SJSA1 (cell line): ENCODE results near the gene GATC. TPM values are rescaled to one million over a fixed set of nuclear protein-coding genes. Genes with fewer than 3 reads are reported as not detected.
"Not testable (repeated sequence)": the region's sequence is repeated elsewhere in the genome, so short reads cannot be mapped to it uniquely, and the experiment has no call there.

Source experiments
- DNase-seq, 2 experiments: peaks; one replicate each; pipeline ENCODE4 v3.0.0-alpha.2; 2015 to 2020; ENCODE audit warnings: low spot score in 2 of 2, low read depth in 1 of 2
- H3K27ac ChIP-seq: fragments of 250-450 bp; sonication (Bioruptor Pico); 2 replicates; pipeline ENCODE4 v1.5.1; 2020; ENCODE audit warnings: mild to moderate bottlenecking, moderate library complexity
- H3K27me3 ChIP-seq: fragments of 250-450 bp; sonication (Bioruptor Pico); replicated peaks from 2 replicates; pipeline ENCODE4 v1.5.1; 2020; ENCODE audit warnings: mild to moderate bottlenecking, moderate library complexity
- H3K36me3 ChIP-seq: fragments of 250-450 bp; sonication (Bioruptor Pico); 2 replicates; pipeline ENCODE4 v1.5.1; 2020; ENCODE audit warnings: mild to moderate bottlenecking
- H3K4me1 ChIP-seq: fragments of 250-450 bp; sonication (Bioruptor Pico); replicated peaks from 2 replicates; pipeline ENCODE4 v1.6.1; 2021; ENCODE audit warnings: mild to moderate bottlenecking
- H3K4me3 ChIP-seq: fragments of 250-450 bp; sonication (Bioruptor Pico); 2 replicates; pipeline ENCODE4 v1.5.1; 2020; ENCODE audit warnings: mild to moderate bottlenecking
- H3K9me3 ChIP-seq: fragments of 250-450 bp; sonication (Bioruptor Pico); replicated peaks from 2 replicates; pipeline ENCODE4 v1.5.1; 2020; ENCODE audit warnings: mild to moderate bottlenecking
- total RNA-seq: library from RNA; depleted of rRNA; stranded (reverse); fragments of >200 nt; shearing (Covaris generic); gene quantifications from 2 replicates; pipeline ENCODE4 v1.2.3, GENCODE V29; 2014

GATC gene
- total RNA-seq, 1 experiment from 2014 or later: 20.2 TPM

DNA sequence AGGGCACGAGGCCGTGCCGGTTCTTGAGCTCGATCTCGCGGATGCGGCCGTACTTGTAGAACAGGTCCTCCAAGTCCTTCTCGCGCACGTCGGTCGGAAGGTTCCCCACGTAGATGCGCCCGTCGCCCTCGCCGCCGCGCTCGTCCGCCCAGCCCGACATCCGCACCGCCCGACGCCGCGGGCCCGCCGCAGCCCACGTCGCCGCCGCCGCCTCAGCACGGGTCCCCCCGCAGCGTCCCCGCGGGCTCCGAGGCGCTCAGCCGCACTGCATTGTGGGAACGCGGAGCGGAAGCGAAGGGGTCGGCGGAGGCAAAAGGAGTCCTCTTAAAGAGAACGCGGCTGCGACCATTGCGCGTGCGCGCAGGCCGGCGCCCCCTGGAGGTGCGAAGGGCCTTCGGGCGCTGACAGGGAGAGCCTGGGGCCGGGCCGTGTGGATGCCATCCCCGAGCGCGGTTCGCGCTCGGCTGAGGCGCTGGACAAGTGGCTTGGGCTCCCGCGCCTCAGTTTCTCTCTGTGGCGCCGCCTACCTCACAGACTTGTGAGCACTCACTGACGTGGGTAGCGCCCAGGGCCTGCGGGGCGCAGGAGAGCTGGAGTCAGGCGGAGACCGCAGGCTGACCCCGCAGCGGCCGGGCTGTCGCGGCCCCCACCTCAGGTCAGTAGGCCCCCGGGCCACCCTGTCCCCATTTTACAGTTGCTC, 23.4 kb downstream of the GATC start, which contains the start of gene SRSF9:
Gene SRSF9, minus strand, starts transcription at position 299 of the 700 bp plus-strand sequence. Its CDS starts 139 bp downstream, at position 160.
- H3K4me3 ChIP-seq: peak within 1 kb of the TSS; percentile 100
- DNase-seq: peak; percentile 90 to 95
- H3K9me3 ChIP-seq: no peaks in the 10 kb centered on the region
- no peaks in the 10 kb centered on the region for H3K27me3 ChIP-seq
- H3K36me3 ChIP-seq: peaks cover 45% of the 10 kb centered on the region
- H3K27ac ChIP-seq: peak within 1 kb of the TSS; percentile 65
- peaks cover 11% of the 10 kb centered on the region for H3K4me1 ChIP-seq

DNA sequence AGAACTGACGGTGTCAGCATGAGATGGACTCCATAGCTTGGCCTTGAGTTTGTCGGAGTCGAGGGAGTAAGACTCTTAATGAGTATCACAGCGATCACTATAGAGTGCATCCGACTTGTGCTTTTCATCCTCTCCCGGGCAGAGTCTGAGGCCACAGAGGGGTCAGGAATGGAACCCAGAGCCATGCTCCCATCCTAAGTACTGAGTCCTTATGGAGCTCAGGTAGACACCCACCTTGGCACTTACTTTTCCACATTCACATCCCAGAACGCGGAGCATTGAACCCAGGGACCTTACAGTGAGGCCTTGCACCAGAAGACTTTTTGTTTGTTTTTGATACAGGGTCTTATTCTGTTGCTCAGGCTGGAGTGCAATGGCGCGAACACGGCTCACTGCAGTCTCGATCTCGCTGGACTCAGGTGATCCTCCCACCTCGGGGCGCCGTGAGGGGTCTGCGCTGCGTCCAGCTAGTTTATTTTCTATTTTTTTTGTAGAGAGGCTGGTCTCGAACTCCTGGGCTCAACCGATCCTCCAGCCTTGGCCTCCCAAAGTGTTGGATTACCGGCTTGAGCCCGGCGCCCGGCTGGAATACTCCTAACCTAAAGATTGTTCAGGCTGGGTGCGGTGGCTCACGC, 24.0 kb downstream of the GATC start:
- H3K4me3 ChIP-seq: peak overlapping the region; percentile 100
- H3K27ac ChIP-seq: no peak overlapping the region
- no peak for DNase-seq
- H3K36me3 ChIP-seq: peaks cover 38% of the 10 kb centered on the region
- peaks cover 11% of the 10 kb centered on the region for H3K4me1 ChIP-seq
- H3K9me3 ChIP-seq: no peaks in the 10 kb centered on the region
- H3K27me3 ChIP-seq: no peaks in the 10 kb centered on the region

DNA sequence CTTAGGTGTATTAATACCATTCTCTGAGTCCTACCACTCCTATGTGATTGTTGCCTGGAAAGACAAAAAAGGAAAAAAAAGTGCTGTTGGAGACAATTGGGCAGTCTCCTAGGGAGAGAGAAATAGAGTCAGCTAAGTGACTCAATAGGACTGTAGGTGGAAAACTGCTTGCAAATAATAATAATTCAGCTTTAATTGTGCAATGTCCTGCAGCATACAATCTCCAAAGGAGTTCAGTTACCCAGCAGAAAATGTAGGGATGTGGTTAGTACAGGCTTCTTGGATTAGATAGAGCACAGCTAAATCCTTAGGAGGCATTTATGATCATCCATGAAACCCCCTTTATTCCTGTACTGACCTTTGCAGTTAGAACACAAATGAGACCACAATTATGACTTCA, 26.3 kb downstream of the GATC start:
- no peak for DNase-seq
- no peak overlapping the region for H3K4me3 ChIP-seq
- no peaks in the 10 kb centered on the region for H3K9me3 ChIP-seq
- peaks cover 16% of the 10 kb centered on the region for H3K36me3 ChIP-seq
- H3K27me3 ChIP-seq: no peaks in the 10 kb centered on the region
- no peak overlapping the region for H3K27ac ChIP-seq
- H3K4me1 ChIP-seq: peaks cover 11% of the 10 kb centered on the region

DNA sequence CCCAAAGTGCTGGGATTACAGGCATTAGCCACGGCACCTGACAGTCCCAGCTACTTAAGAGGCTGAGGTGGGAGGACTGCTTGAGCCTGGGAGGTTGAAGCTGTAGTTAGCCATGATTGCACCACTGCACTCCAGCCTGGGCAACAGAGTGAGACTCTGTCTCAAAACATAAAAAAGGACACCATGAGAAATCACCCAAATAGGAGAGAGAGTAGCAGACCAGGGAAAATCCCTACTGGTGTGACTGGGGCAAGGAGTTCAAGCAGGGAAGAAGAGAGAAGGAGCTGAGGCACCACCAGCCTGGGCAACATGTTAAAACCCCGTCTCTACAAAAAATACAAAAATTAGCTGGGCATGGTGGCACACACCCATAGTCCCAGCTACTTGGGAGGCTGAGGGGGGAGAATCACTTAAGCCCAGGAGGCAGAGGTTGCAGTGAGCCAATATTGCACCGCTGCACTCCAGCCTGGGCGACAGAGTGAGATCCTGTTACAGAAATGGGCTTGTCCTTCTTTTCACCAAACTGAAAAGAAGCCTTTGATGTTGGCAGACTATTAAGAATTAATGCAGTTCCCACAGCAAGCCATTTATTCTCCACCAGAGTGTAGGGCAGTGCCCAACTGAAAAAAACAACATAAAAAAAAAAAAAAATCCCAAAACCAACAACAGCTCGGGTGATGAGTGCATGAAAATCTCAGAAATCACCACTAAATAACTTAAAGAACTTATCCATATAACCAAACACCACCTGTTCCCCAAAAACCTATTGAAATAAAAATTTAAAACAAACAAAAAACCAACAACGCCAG, 27.8 kb downstream of the GATC start:
- Histone ChIP-seq H3K27me3 (no peaks in the 10 kb centered on the region), H3K36me3 (peaks cover 8% of the 10 kb centered on the region), H3K4me3 (no peak overlapping the region), H3K4me1 (peaks cover 11% of the 10 kb centered on the region), H3K27ac (no peak overlapping the region), H3K9me3 (no peaks in the 10 kb centered on the region)
- no peak for DNase-seq

DNA sequence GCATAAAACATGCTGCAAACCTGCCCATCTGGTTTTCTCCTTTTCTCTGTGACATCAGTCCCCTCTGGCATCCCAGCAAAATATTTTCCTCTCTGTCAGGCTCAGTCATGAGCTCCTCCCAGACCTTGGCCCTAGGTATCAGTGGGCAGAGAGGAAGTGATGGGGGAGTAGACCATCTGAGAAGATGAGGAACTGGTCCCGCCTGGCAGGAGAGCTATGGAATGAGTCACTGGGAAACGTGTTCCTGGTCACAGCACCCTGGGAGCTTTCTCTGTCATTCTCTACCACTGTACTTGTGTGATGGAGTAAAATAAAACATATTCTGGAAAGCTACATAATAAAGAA, 28.3 kb downstream of the GATC start:
- H3K36me3 ChIP-seq: peaks cover 4% of the 10 kb centered on the region
- peaks cover 11% of the 10 kb centered on the region for H3K4me1 ChIP-seq
- H3K27me3 ChIP-seq: no peaks in the 10 kb centered on the region
- no peaks in the 10 kb centered on the region for H3K9me3 ChIP-seq
- H3K27ac ChIP-seq: no peak overlapping the region
- DNase-seq: no peak
- H3K4me3 ChIP-seq: no peak overlapping the region

DNA sequence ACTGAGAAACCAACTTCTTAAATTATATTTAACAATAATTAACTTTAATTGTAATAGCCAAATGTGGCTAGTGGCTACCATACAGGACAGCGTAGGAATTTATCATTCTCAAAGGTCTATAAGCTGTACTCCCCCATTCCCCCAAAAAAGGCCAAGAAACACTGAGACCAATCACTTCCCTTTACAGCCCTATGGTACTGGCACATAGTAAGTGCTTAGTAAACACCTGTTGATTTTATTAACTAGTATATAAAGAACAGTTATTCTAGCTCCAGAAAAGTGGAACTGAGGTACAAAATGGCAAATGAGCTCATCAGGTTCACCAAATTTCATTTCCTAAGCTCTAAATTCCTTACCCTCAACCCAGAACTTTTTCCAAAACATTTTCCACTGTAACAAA, 29.4 kb downstream of the GATC start:
- Histone ChIP-seq H3K9me3 (no peaks in the 10 kb centered on the region), H3K4me1 (peaks cover 1% of the 10 kb centered on the region), H3K27me3 (no peaks in the 10 kb centered on the region), H3K36me3 (no peaks in the 10 kb centered on the region), H3K4me3 (no peak overlapping the region), H3K27ac (no peak overlapping the region)
- no peak for DNase-seq

DNA sequence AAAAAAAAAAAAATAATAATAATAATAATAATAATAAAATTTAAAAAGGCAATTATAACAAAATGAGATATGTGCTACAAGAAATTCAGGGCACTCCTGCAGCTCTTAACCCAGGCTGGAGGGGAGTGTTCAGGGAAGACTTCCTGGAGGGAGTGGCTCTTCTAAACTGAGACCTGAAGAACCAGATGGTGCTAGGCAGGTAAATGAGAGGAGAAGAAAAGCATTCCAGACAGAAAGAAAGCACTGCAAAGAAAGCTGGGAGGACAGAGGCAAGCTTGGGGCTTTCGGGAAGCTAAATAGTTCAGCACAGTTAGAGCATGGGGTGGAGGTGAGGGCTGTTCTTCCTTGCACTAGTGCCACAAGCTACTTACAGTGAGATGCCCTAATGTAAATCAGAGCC, 33.2 kb downstream of the GATC start:
- Histone ChIP-seq H3K36me3 (no peaks in the 10 kb centered on the region), H3K9me3 (no peaks in the 10 kb centered on the region), H3K27me3 (no peaks in the 10 kb centered on the region), H3K4me3 (no peak overlapping the region), H3K27ac (no peak overlapping the region), H3K4me1 (no peaks in the 10 kb centered on the region)
- DNase-seq: no peak

DNA sequence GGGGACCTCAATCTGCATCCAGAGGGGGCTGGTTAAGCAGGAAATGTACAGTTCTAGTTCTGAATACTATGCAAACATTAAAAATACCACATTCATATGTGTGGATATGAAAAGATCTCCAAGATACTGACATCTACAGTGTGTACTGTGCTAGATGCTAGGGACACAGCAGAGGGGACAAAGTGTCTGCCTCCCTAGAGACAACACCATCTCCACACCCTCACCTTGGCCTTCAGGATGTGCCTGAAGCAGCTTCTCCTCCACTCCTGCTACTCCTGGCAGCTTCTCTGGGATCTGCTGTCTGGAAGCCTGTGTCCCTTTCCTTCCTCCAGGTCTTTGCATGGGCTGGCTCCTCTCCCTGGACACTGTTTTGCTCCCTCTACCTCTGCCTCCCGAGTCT, 34.0 kb downstream of the GATC start:
- DNase-seq: no peak
- H3K4me1 ChIP-seq: no peaks in the 10 kb centered on the region
- H3K27ac ChIP-seq: no peak overlapping the region
- no peaks in the 10 kb centered on the region for H3K27me3 ChIP-seq
- H3K9me3 ChIP-seq: no peaks in the 10 kb centered on the region
- no peaks in the 10 kb centered on the region for H3K36me3 ChIP-seq
- no peak overlapping the region for H3K4me3 ChIP-seq

DNA sequence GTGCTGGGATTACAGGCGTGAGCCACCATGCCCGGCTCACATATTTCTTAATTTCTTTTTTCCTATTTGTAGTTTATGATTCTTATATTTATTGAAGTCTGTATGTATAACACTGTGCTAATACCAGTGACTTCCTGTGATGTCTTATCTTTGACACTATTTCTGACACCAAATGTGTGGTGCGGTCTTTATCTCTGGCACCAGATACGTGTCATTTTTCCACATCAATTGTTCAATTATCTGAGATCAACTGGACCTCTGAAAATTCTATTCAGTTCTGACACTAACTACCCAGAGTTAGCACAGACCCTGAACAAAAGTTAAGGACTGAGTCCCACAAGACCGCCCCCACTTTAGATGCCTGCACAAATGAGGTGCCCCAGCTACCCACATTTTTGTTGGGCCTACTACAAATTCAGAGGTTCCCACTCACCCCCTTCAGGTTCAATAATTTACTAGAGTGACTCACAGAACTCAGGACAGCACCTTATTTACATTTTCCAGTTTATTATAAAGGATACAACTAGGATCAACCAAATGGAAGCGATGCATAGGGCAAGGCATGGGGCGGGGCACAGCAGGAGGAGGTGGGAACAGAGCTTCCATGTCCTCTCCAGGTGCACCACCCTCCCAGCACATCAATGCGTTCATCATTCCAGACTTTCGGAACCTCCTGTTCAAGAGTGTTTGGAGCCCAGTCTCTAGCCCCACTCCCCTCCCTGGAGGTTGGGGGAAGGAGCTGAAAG, 35.0 kb downstream of the GATC start:
- Histone ChIP-seq H3K4me1 (no peaks in the 10 kb centered on the region), H3K27me3 (no peaks in the 10 kb centered on the region), H3K36me3 (no peaks in the 10 kb centered on the region), H3K4me3 (no peak overlapping the region), H3K27ac (no peak overlapping the region), H3K9me3 (no peaks in the 10 kb centered on the region)
- no peak for DNase-seq

DNA sequence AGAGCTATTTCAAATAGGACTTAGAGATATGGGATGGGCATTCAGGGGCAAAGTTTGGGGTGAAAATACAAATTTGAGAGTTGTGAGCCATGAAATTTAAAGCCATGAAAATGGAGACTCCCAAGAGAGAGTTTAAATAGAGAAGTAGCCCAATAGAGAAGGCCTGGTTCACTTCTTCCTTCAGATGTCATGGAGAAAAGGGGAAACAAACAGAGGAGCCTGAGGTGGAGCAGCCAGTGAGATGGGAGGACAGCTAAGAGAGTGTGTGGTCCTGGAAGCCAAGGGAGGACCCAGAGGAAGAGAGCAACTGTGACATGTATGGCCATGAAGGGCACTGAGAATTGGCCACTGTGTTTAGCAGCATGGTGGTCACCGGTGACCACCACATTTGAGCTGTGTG, 37.4 kb downstream of the GATC start:
- no peaks in the 10 kb centered on the region for H3K4me1 ChIP-seq
- H3K4me3 ChIP-seq: no peak overlapping the region
- DNase-seq: no peak
- no peaks in the 10 kb centered on the region for H3K9me3 ChIP-seq
- H3K27me3 ChIP-seq: no peaks in the 10 kb centered on the region
- H3K27ac ChIP-seq: no peak overlapping the region
- no peaks in the 10 kb centered on the region for H3K36me3 ChIP-seq

DNA sequence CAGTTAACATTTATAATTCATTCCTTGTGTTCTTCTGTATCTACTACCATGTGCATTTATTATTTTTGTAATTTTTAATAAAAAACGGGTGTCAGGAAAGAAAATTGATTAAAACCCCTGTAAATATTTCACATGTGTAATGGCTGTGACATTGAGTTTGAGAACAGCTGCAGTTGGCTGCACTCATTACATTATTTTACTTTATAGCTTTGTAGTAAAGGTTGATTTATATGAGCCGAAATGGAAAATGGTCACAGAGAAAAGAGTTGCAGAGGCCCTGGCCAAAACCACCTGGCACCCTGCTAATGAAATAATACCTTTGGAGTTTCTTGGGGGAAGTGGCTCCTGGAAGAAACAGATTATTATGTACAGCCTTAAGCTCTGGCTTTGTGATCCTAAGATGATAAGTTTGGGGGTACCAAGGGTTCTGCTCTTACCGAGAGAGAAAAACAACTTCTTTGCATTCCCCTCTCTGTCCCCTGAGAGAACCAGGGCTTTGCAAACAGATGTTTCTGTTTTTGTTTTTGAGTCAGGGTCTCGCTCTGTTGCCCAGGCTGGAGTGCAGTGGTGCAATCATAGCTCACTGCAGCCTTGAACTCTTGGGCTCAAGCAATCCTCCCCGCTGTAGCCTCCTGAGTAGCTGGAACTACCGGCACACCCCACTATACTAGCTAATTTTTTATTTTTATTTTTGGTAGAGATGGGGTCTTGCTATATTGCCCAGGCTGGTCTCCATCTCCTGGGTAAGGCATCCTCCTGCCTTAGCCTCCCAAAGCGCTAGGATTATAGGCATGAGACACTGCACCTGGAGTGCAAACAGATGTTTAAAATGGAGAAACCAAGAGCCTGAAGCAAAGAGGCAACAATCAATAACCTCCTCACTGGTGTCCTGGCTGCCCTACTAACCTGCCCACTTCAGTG, 40.0 kb downstream of the GATC start:
- Histone ChIP-seq H3K27me3 (no peaks in the 10 kb centered on the region), H3K27ac (no peak overlapping the region), H3K4me1 (no peaks in the 10 kb centered on the region), H3K9me3 (no peaks in the 10 kb centered on the region), H3K4me3 (no peak overlapping the region), H3K36me3 (no peaks in the 10 kb centered on the region)
- no peak for DNase-seq

DNA sequence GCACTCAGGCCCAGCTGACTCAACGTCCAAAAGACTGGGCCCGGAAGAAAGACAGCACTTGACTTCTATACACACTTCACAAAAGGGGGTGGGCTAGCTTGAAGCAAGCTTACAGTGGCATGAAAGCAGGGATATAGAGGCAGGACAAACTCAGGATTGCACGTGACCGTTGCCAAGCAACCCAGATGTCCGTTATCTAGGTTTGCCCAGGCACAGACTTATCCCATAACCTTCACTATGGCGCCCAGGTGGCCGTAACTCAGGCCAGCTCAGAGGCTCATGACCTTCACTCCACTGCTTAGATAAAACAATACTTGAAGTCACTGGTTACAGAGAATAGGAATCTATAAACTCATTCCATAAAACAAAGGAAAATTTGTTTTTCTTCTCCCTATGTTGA, 41.3 kb downstream of the GATC start:
- DNase-seq, H3K27me3 ChIP-seq, H3K9me3 ChIP-seq, H3K4me3 ChIP-seq, H3K4me1 ChIP-seq, H3K36me3 ChIP-seq, H3K27ac ChIP-seq: not testable (repeated sequence)
